Measurements from ENCODE around the gene PAK6.

PAK6 gene

GRCh38 chr15:40242213-40242599 is 3.3 kb downstream of the PAK6 start:
- DNase-seq: no peak

GRCh38 chr15:40242601-40243000 is 3.7 kb downstream of the PAK6 start:
- no peak for DNase-seq

GRCh38 chr15:40243126-40243810 is 4.4 kb downstream of the PAK6 start:
- no peak for DNase-seq

GRCh38 chr15:40244961-40245523 is 6.2 kb downstream of the PAK6 start:
- no peak for DNase-seq

GRCh38 chr15:40245666-40246450 is 7.0 kb downstream of the PAK6 start:
- no peak for DNase-seq

- DNase-seq: no peak
Measured at GRCh38 chr15:40246496-40247280, 7.8 kb downstream of the PAK6 start.

GRCh38 chr15:40247406-40247971 is 8.6 kb downstream of the PAK6 start:
- no peak for DNase-seq

- no peak for DNase-seq
Measured at GRCh38 chr15:40248006-40248783, 9.3 kb downstream of the PAK6 start.

GRCh38 chr15:40249477-40250303 is 10.8 kb downstream of the PAK6 start:
- no peak for DNase-seq

- DNase-seq: no peak
Measured at GRCh38 chr15:40250304-40250656, 11.4 kb downstream of the PAK6 start.

GRCh38 chr15:40250771-40251483 is 12.1 kb downstream of the PAK6 start:
- DNase-seq: no peak

- no peak for DNase-seq
Measured at GRCh38 chr15:40251486-40252140, 12.8 kb downstream of the PAK6 start.

GRCh38 chr15:40252141-40252437 is 13.2 kb downstream of the PAK6 start:
- no peak for DNase-seq

- DNase-seq: no peak
Measured at GRCh38 chr15:40252438-40253166, 13.7 kb downstream of the PAK6 start.

- no peak for DNase-seq
Measured at GRCh38 chr15:40253167-40253790, 14.4 kb downstream of the PAK6 start.

- DNase-seq: no peak
Measured at GRCh38 chr15:40254452-40254851, 15.6 kb downstream of the PAK6 start.

GRCh38 chr15:40255033-40255432 is 16.2 kb downstream of the PAK6 start:
- DNase-seq: no peak

GRCh38 chr15:40256638-40257235 is 17.9 kb downstream of the PAK6 start:
- DNase-seq: no peak

Measured in stimulated activated CD4-positive, alpha-beta T cell treated with anti-CD3 and anti-CD28 coated beads, Interleukin-4, amount 100 ng/mL, for 1 hour (primary cell).